HL-60 (cell line): ENCODE data around the gene SETBP1.

Experiments
- GABPA ChIP-seq: IDR thresholded peaks from 2 replicates; pipeline ENCODE4 v1.6.1; 2012; ENCODE audit warnings: low read depth
- TF ChIP-seq, protein P1 (sequence below): IDR thresholded peaks from one replicate; pipeline ENCODE4 v1.5.1; 2011; ENCODE audit warnings: low read length, control low read depth, inconsistent platforms; ENCODE audit not compliant: insufficient read depth

DNA sequence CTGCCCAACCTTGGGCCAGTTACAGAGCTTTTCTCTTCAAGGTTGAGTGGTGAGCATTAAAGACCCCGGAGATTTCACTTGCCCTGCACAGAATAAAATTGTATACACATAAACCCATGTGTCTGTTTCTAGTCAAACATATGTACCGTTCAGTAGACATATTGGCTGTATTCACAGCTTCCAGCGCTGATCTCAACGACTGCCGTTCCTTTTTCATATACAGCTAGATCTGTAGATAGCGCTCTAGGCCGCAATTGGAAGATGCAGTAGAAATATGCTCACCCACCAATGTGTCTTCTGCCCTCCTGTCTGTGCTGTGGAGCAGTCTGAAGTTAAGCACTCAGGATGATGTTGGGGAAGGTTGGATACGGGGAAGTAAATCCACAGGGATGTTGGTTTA lies 317.7 kb downstream of the SETBP1 start:
- TF ChIP-seq, protein P1, sequence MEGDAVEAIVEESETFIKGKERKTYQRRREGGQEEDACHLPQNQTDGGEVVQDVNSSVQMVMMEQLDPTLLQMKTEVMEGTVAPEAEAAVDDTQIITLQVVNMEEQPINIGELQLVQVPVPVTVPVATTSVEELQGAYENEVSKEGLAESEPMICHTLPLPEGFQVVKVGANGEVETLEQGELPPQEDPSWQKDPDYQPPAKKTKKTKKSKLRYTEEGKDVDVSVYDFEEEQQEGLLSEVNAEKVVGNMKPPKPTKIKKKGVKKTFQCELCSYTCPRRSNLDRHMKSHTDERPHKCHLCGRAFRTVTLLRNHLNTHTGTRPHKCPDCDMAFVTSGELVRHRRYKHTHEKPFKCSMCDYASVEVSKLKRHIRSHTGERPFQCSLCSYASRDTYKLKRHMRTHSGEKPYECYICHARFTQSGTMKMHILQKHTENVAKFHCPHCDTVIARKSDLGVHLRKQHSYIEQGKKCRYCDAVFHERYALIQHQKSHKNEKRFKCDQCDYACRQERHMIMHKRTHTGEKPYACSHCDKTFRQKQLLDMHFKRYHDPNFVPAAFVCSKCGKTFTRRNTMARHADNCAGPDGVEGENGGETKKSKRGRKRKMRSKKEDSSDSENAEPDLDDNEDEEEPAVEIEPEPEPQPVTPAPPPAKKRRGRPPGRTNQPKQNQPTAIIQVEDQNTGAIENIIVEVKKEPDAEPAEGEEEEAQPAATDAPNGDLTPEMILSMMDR = no peak
- TF ChIP-seq GABPA = no peak
